NT2/D1 (cell line): ENCODE data around the gene CTU2.

Source experiments
- YY1 ChIP-seq: IDR thresholded peaks from 2 replicates; pipeline ENCODE4 v1.6.1; 2011; ENCODE audit not compliant: insufficient read length, insufficient read depth
- ZNF274 ChIP-seq: IDR thresholded peaks from 2 replicates; pipeline ENCODE4 v1.6.1; 2011; ENCODE audit warnings: mild to moderate bottlenecking, low read depth, low read length

- TF ChIP-seq YY1 (no peak), ZNF274 (no peak)
These were observed 21.6 kb upstream of the CTU2 start for GRCh38 chr16:88684569-88685155.
